Hepatic stellate cell (primary cell): Measurements from ENCODE around the gene MAP3K3.

Experiments
- DNase-seq: peaks from one replicate; pipeline ENCODE4 v3.0.0; 2011; ENCODE audit warnings: low spot score

The MAP3K3 gene

DNA sequence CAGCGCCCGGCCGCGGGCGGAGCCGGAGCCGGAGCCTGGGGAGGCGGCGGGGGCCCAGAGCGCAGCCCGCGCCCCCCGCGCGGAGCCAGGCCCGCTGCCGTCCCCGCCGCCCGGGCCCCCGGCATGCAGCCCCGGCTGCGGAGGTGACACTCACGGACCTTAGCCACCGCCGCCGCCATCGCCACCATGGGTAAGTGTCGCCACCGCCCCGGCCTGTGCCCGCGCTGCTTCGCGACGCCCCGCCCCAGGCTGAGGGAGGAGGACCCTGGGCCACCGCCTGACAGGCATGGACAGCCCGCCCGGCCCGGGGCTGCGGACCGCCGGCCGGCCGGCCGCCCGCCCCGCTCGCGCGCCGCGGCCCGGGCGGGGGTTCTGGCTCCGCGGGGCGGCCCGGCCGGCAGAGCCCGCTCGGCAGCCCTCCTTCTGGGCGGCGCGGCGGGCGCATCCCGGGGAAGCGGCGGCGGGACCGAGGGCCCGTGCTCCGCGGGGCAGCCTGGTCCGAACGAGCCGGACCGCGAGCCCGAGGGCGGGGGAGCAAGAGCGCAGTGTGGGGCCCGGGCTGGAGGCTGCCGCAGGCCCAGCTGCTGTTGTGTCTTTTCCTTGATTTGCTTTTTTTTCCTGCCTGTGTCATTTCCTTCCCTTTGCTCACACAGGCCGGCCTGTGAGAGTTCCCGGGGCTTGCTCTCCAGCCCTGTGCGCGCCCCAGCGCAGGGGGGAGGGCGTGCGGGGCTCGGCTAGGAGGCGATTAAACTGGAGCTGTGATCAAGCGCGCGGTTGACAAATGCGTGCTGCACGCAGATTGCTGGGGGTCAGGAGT is 565 bp downstream of the MAP3K3 start:
- DNase-seq: peak; percentile 73

- DNase-seq: no peak
Observed at GRCh38 chr17:63623786-63624530, 1.7 kb downstream of the MAP3K3 start.

- DNase-seq: no peak
Observed at GRCh38 chr17:63624531-63624880, 2.3 kb downstream of the MAP3K3 start.

GRCh38 chr17:63626551-63627180 is 4.4 kb downstream of the MAP3K3 start:
- peak; percentile 48 for DNase-seq

DNA sequence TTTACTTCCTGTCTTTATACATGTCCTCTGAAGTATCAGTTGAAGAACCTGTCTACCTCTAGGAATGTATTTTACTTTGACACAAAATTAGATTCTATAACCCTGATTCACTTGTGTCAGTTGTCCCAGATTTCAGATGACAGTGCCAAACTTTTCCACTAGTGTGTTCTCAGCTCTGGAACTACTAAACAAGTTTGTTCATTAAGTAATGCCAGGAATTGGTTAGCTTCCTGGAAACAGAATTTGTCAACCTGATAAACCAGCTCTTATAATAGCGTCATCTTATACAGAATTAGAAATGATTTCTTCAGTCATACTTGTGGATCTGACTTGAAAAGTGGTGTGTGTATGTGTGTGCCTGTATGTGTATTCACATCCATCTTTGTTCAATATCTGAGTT is 7.4 kb downstream of the MAP3K3 start:
- DNase-seq: no peak

GRCh38 chr17:63631062-63631461 is 8.8 kb downstream of the MAP3K3 start:
- DNase-seq: no peak

GRCh38 chr17:63631626-63632025 is 9.4 kb downstream of the MAP3K3 start:
- DNase-seq: no peak

- DNase-seq: no peak
Observed at GRCh38 chr17:63633742-63634141, 11.5 kb downstream of the MAP3K3 start.

DNA sequence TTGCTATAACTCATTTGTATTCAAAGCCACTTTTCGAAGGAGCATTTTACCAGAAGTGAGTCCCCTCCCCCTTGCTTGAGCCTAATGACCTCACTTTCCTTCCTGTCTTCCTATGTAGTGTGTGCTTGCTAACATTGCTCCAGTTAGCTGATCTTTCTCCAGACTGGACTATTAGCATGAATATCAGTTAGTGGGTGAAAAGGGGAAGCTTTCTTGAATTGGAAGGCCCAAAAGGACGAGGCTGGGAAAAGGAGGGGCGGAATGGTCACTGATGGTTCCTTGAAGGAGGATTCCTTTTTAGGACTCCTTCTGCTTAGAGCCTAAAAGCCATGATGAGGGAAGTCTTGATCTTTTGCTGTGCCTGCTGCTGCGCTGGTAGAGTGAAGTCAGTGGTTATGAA is 11.9 kb downstream of the MAP3K3 start:
- DNase-seq: no peak

- DNase-seq: no peak
Observed at GRCh38 chr17:63634816-63635215, 12.6 kb downstream of the MAP3K3 start.

DNA sequence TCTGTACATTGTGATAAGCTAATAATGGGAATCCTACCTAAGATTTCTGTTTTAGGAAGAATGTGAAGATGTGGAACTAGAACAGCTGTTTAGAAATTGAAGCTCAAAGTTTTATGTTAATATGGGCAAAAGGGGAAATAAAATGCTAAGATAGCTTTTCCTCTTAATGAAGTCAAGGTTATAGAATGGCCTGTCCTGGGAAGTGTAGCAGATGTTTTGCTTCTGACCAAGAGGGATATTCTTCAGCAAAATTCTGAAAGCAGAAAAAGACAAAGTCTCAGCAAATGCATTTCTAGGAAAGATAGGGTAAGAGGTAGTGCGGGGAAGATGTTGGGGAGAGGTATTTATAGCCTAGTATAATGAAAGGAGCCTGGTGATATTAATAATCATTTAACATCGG is 13.1 kb downstream of the MAP3K3 start:
- DNase-seq: no peak

GRCh38 chr17:63635787-63636186 is 13.6 kb downstream of the MAP3K3 start:
- no peak for DNase-seq

DNA sequence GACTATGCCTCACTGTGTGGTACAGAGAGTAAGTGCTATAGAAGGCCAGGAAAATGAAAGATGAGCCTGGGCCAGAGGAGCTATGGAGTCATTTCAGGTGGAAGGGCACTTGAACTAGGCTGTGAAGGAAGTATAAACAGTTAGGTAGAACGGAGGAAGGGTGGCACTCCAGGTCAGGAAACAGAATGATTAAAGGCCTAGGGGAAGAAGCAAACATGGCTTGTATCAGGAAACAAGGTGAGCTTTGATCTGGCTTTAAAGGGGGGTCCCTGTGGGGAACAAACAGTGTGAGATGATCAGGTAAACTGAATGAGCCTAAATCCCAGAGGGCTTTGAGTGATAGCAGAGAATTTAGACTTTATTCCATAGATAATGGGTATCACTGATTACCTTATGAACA is 16.9 kb downstream of the MAP3K3 start:
- no peak for DNase-seq

DNA sequence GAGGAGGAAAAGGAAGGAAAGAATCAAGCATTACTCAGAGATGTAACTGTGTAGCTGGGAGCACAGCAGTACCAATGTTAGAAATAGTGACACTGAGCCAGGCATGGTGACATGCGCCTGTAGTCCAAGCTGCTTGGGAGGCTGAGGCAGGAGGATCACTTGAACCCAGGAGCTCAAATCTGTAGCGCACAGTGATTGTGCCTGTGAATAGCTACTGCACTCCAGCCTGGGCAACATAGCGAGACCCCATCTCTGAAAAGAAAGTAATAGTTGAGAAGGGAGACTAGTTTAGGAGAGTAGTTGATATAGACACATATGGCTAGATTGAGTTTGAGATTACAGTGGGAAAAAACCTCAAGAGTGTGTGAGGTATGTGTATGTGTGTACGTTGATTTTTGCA is 17.8 kb downstream of the MAP3K3 start:
- DNase-seq: no peak

DNA sequence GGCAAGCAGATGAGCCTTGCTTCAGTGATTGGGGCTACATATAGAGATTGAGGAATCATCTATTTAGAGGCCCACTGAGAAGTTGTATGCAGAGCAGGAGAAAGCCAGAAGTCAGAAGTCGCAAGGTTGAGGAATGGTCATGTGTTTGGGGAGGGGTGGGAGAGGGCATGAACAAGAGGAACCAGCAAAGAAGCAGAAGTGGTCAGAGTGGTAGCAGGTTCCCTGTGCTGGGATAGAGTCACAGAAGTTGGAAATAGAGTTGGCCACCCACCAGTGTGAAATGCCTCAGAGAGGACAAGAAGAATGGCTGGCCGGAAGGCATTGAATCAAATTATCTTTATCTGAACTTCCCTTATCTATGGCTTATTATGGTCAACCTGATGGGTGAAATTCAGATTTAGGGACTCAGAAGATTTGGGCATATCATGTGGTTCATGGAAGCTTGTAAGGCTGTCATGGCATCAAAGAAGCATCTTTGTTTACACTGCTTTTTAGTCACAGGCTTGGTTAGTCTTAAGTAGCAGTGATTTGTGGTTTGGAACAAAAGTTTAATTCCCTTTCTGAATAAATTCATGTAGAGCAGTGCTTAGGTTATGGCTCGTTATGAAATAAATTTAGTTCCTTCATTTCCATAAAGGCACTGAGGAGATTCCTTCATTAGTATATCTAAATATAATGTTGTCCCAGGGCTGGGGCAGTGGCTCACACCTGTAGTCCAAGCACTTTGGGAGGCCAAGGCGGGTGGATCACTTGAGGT is 19.7 kb downstream of the MAP3K3 start:
- no peak for DNase-seq

DNA sequence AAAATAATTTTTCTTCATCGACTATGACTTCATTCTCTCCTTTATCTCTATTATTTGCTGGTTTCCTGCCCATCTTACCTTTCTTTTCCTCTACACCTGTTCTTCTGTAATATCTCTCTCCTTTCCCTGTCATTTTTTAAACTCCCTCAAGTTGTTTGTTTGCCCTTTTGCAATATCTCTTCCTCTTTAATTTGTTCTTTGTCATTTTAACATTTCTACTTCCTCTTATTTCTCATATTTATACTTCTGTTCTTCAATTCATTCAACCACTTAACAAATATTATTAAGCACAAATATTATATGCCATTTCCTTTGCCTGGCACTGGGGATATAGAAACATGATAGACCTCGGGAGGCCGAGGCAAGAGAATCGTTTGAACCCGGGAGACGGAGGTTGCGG is 22.6 kb downstream of the MAP3K3 start:
- DNase-seq: no peak

GRCh38 chr17:63645775-63646487 is 23.7 kb downstream of the MAP3K3 start:
- no peak for DNase-seq

GRCh38 chr17:63646488-63646806 is 24.2 kb downstream of the MAP3K3 start:
- DNase-seq: no peak

DNA sequence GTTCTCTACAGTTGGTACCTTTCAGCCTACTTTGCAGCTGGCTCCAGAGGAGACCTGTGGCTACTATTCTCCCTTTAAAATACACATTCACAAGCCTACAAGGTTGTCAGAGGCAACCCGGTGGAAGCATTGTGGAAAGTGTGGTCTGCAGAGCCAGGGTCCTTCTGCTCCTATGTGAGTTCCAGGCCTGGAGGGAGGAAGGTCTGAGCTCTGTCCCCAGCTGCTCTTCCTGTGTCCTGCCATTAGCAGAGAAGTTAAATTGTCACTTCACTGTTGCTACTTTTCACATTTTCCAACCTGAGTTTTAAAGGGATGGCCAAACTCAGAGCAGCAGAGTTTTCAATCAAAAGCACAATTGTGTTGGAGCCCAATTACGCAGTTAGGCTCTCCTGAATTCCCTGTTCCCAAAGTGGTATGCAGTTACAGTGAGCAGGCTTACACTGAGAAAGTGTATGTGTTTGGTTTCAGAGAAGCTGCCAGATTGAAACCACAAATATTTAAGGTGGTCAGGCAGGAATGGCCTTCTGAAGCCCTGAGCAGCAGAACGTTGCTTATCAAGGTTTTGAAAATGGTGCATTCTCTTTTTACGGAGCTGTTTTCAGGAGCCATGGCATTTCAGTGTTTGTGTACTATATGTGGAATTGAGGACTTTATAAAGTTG is 25.0 kb downstream of the MAP3K3 start:
- DNase-seq: peak; percentile 14

- no peak for DNase-seq
Observed at GRCh38 chr17:63647936-63648335, 25.7 kb downstream of the MAP3K3 start.

DNA sequence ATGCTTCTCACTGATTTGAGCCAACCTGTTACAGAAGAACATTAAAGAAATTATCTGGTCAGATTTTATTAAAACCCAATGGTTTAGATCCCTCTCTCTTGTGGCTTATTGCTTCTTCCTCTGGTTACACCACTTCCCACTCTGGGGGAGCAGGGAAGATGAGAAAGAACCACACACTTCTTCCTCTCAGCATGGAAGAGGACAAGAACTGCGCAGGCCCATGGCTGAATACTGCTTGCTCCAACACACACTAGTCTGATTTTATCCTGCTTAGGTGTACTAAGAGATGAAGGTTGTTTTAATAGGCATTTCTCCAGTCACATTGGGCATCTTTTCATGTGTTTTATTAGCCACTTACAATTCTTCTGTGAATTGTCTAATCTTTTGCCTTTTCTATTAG is 27.6 kb downstream of the MAP3K3 start:
- DNase-seq: no peak
